Measurements from ENCODE around the gene DOC2A.

DOC2A gene

GRCh38 chr16:29958756-29959155 lies 52.1 kb downstream of the DOC2A start:
- no peak for DNase-seq (ENCODE audit: low read depth)
- TF ChIP-seq CTCF (IDR thresholded peaks at IDR 0.05; ENCODE audit: low read length, missing control alignments) = no peak
- H3K4me3 ChIP-seq (replicated peaks; ENCODE audit: low read depth, low read length) = no peak overlapping the region
